Calu3 (cell line): ENCODE measurements around the gene DDRGK1. TPM values are rescaled to one million over a fixed set of nuclear protein-coding genes. Genes with fewer than 3 reads are reported as not detected.

Source experiments
- BruUV-seq: library from RNA; stranded (reverse); fragments of 400-500 nt; replicated peaks from 2 replicates; lab custom pipeline; 2021; lab: Mats Ljungman, UMichigan
- CTCF ChIA-PET: fragments of 300-600 bp; sonication (Branson Sonifier 250); formaldehyde crosslinking; loops from one replicate; lab custom pipeline; 2022; ENCODE audit warnings: antibody characterized with exemption; lab: Charles Lee
- DNase-seq: peaks from one replicate; pipeline ENCODE4 v3.0.0; 2022
- H3K27ac Mint-ChIP-seq: one replicate; pipeline ENCODE4 v1.8.0; 2022; ENCODE audit warnings: mixed read lengths; ENCODE audit not compliant: unreplicated experiment
- H3K27me3 Mint-ChIP-seq: one replicate; pipeline ENCODE4 v1.8.0; 2022; ENCODE audit warnings: mixed read lengths; ENCODE audit not compliant: unreplicated experiment
- H3K36me3 Mint-ChIP-seq: one replicate; pipeline ENCODE4 v1.8.0; 2022; ENCODE audit warnings: mild to moderate bottlenecking, moderate library complexity, mixed read lengths; ENCODE audit not compliant: insufficient read depth, unreplicated experiment
- H3K4me1 Mint-ChIP-seq: one replicate; pipeline ENCODE4 v1.8.0; 2022; ENCODE audit warnings: mild to moderate bottlenecking, low read depth, mixed read lengths; ENCODE audit not compliant: unreplicated experiment
- H3K4me3 Mint-ChIP-seq: one replicate; pipeline ENCODE4 v1.8.0; 2022; ENCODE audit warnings: mild to moderate bottlenecking, low read depth, moderate library complexity, mixed read lengths; ENCODE audit not compliant: unreplicated experiment
- H3K9me3 Mint-ChIP-seq: one replicate; pipeline ENCODE4 v1.8.0; 2022; ENCODE audit warnings: low read depth, mixed read lengths; ENCODE audit not compliant: unreplicated experiment
- CTCF ChIP-seq: fragments of 200-600 bp; IDR thresholded peaks from one replicate; pipeline ENCODE4 v1.8.0; 2022; ENCODE audit warnings: antibody characterized with exemption; ENCODE audit not compliant: unreplicated experiment
- intact Hi-C: fragments of 100-400 bp; cut with micrococcal nuclease; formaldehyde crosslinking; loops from one replicate; pipeline ENCODE4 v1.10.0; 2022; ENCODE audit not compliant: unreplicated experiment
- total RNA-seq: library from RNA; stranded (reverse); gene quantifications from 2 replicates; pipeline ENCODE4 v1.2.3, GENCODE V29; 2022

Gene DDRGK1
- total RNA-seq, 1 experiment from 2014 or later: 30.9 TPM

- no peak for DNase-seq
- no peak for TF ChIP-seq CTCF
- Mint-ChIP-seq H3K27ac (no peak overlapping the region), H3K27me3 (peaks cover 21% of the 10 kb centered on the region), H3K9me3 (no peaks in the 10 kb centered on the region), H3K36me3 (peaks cover 31% of the 10 kb centered on the region), H3K4me1 (peaks cover 22% of the 10 kb centered on the region), H3K4me3 (peak overlapping the region; percentile 90)
- intact Hi-C loops: no loop called here
- no TSS peak for BruUV-seq
- CTCF ChIA-PET: no interaction called here
Observed at GRCh38 chr20:3237958-3238615, 33.6 kb upstream of the DDRGK1 start.

- no peak overlapping the region for H3K27ac Mint-ChIP-seq
- BruUV-seq: no TSS peak
- H3K4me1 Mint-ChIP-seq: peaks cover 22% of the 10 kb centered on the region
- H3K27me3 Mint-ChIP-seq: peaks cover 21% of the 10 kb centered on the region
- DNase-seq: no peak
- CTCF ChIA-PET: no interaction called here
- TF ChIP-seq CTCF: no peak
- peaks cover 31% of the 10 kb centered on the region for H3K36me3 Mint-ChIP-seq
- H3K9me3 Mint-ChIP-seq: no peaks in the 10 kb centered on the region
- H3K4me3 Mint-ChIP-seq: peak overlapping the region; percentile 90
- intact Hi-C loops: no loop called here
Observed at GRCh38 chr20:3237011-3237957, 32.8 kb upstream of the DDRGK1 start.

- CTCF ChIA-PET: interaction anchor here (0.6 kb wide), 1 partner anchor 91 kb away, joined by 3 read pairs; no protein-coding TSS in a partner anchor
- Mint-ChIP-seq H3K4me3 (no peak overlapping the region), H3K36me3 (peaks cover 27% of the 10 kb centered on the region), H3K4me1 (peaks cover 22% of the 10 kb centered on the region), H3K27me3 (peaks cover 14% of the 10 kb centered on the region), H3K9me3 (no peaks in the 10 kb centered on the region), H3K27ac (no peak overlapping the region)
- intact Hi-C loops: no loop called here
- peak; percentile 66 for DNase-seq
- no peak for TF ChIP-seq CTCF
- BruUV-seq: no TSS peak
Observed at GRCh38 chr20:3235666-3236324, 31.3 kb upstream of the DDRGK1 start.

- intact Hi-C loops: no loop called here
- BruUV-seq: no TSS peak
- CTCF ChIA-PET: no interaction called here
- peaks cover 22% of the 10 kb centered on the region for H3K36me3 Mint-ChIP-seq
- H3K27ac Mint-ChIP-seq: no peak overlapping the region
- H3K9me3 Mint-ChIP-seq: no peaks in the 10 kb centered on the region
- no peak overlapping the region for H3K4me3 Mint-ChIP-seq
- TF ChIP-seq CTCF: no peak
- H3K27me3 Mint-ChIP-seq: no peaks in the 10 kb centered on the region
- no peak for DNase-seq
- H3K4me1 Mint-ChIP-seq: peaks cover 22% of the 10 kb centered on the region
Observed at GRCh38 chr20:3233991-3234498, 29.6 kb upstream of the DDRGK1 start.
